Astrocyte of the spinal cord (primary cell): Measurements from ENCODE around the gene DRD2.

ENCODE experiments used
- DNase-seq: peaks from one replicate; pipeline ENCODE4 v3.0.0; 2011; ENCODE audit warnings: low read depth, low spot score
- H3K4me3 ChIP-seq: 2 replicates; pipeline ENCODE4 v1.5.1; 2011; ENCODE audit warnings: low read depth, mild to moderate bottlenecking, low read length, moderate library complexity
- in situ Hi-C: cut with HindIII; loops from 2 replicates; pipeline ENCODE4 v1.10.0; 2017; ENCODE audit warnings: low sequenced_read_pairs
- TF ChIP-seq, protein P1 (sequence below): IDR thresholded peaks from 2 replicates; pipeline ENCODE4 v1.5.1; 2012; ENCODE audit warnings: low read depth, mild to moderate bottlenecking, low read length, inconsistent platforms

The DRD2 gene

DNA sequence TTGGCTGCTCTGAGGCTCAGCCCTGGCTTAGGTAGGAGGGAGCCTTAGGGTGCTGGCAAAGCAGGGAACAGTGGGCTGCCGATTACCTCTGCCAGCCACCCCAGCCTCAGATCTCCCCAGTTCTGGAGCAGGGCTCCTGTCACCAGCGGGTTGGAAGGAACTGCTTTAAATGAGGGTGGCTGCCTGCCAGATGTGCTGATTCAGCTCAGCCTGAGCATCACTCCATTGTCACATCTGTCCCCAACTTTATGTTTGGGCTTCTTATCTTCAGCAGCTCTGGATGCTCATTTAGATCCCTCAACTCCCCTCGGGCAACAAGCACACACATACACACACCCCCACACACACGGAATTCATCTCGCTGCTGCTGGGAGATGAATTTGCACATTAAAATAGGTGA lies 104.6 kb downstream of the DRD2 start:
- no peak for DNase-seq
- in situ Hi-C loops, result no loop called here
- TF ChIP-seq, protein P1, sequence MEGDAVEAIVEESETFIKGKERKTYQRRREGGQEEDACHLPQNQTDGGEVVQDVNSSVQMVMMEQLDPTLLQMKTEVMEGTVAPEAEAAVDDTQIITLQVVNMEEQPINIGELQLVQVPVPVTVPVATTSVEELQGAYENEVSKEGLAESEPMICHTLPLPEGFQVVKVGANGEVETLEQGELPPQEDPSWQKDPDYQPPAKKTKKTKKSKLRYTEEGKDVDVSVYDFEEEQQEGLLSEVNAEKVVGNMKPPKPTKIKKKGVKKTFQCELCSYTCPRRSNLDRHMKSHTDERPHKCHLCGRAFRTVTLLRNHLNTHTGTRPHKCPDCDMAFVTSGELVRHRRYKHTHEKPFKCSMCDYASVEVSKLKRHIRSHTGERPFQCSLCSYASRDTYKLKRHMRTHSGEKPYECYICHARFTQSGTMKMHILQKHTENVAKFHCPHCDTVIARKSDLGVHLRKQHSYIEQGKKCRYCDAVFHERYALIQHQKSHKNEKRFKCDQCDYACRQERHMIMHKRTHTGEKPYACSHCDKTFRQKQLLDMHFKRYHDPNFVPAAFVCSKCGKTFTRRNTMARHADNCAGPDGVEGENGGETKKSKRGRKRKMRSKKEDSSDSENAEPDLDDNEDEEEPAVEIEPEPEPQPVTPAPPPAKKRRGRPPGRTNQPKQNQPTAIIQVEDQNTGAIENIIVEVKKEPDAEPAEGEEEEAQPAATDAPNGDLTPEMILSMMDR, result no peak
- H3K4me3 ChIP-seq, result no peak overlapping the region

DNA sequence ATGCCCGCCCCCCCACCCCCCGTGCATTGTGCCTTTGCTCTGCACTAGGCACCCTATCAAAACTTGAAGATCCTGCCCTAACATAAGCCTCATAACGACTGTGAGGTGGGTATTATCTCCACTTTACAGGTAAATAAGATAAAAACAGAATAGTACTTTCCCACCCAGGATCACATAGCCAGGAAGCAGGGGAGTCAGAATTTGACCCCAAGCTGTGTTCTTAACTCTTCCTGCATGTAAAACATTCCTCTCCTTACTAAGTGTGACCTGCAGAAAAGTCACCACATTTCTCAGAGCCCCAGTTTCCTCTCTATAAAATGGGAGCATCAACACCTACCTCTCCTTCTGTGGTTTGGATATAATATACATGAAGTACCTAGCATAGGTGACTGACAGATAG lies 105.8 kb downstream of the DRD2 start:
- in situ Hi-C loops, result no loop called here
- DNase-seq, result no peak
- TF ChIP-seq, protein P1, result no peak
- H3K4me3 ChIP-seq, result no peak overlapping the region

DNA sequence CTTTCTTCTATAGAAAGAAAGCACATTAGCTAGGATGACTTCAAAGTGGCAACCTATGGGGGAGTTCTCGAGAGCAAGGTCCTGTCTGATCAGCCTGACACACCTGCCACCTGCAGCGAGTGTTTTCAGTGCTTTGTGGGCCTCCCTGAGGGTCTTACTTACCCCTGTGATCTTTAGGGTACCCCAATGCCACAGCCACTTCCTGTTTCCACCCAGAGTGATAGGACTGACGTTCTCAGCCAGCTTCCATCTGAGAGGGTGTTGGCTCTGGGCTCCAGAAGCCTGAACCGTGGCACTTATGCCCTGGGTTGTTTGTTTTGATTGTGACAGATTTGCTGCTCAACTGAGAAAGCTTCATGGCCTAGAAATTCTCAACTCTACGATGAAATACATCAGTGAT lies 109.3 kb downstream of the DRD2 start:
- in situ Hi-C loops, result no loop called here
- H3K4me3 ChIP-seq, result no peak overlapping the region
- TF ChIP-seq, protein P1, result no peak
- DNase-seq, result no peak

DNA sequence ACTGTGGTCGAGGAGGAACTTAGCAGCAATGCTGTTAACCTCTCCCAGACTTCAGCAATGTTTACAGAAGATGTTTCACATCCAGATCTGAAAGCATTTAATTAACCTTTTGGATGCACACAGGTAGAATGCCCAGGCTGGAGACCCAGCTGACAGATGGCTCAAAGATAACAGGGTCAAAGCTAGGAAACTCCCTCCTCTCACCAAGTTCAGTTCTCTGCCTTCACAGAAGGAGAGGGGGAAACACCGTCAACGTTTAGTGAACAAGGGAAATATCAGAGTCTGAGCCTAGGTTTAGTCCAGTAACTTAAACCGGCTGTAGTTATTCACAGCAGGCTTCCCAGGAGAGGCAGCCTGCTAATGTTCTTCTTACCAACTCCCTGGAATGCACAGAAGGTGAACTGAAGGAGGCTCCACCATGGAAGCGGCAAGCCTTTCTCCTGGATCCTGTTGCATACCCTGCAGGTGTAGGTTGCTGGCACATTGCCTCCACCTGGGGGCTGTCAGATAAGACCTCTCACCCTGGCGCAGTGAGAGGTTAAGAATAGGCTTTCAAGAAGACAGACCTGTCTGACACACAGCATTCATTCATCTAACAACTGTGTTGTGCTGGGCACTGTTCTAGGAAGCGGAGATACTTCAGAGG lies 111.1 kb downstream of the DRD2 start:
- in situ Hi-C loops, result no loop called here
- TF ChIP-seq, protein P1, result no peak
- no peak overlapping the region for H3K4me3 ChIP-seq
- no peak for DNase-seq

DNA sequence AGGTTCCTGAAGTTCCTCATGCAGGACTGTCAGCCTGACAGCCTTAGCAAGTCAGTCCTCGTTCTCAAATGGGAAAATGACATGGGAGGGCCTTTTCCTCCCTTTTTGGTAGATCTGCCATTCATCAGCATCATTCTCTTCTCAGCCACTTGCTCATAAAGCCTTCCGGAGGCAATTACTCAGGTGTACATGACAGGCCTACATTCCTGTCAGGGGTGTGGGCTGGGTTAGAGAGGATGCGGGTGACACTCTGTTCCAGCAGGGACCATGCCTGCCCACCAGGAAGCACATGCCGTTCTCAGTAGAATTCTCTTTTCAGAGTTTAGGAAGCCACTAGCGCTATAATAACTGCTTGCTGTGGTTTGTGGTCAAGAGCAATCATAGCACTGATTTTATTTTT lies 111.8 kb downstream of the DRD2 start:
- no peak overlapping the region for H3K4me3 ChIP-seq
- no peak for DNase-seq
- in situ Hi-C loops, result no loop called here
- TF ChIP-seq, protein P1, result no peak
